IgD-negative memory B cell (primary cell): ENCODE measurements around the gene TMEM63A. TPM values are rescaled to one million over a fixed set of nuclear protein-coding genes. Genes with fewer than 3 reads are reported as not detected.
"Not testable (repeated sequence)": the region's sequence is repeated elsewhere in the genome, so short reads cannot be mapped to it uniquely, and the experiment has no call there.

Source experiments
- H3K27ac Mint-ChIP-seq, 3 donors: one replicate each; pipeline ENCODE4 v1.8.0; 2020 to 2022; ENCODE audit warnings: mild to moderate bottlenecking in 3 of 3, mixed read lengths in 3 of 3, moderate library complexity in 1 of 3
- H3K27me3 Mint-ChIP-seq: one replicate; pipeline ENCODE4 v1.8.0; 2021; ENCODE audit warnings: mixed read lengths
- H3K36me3 Mint-ChIP-seq: one replicate; pipeline ENCODE4 v1.8.0; 2020; ENCODE audit warnings: mild to moderate bottlenecking, mixed read lengths
- H3K4me1 Mint-ChIP-seq, 3 donors: one replicate each; pipeline ENCODE4 v1.8.0; 2020 to 2022; ENCODE audit warnings: mixed read lengths in 3 of 3, mild to moderate bottlenecking in 1 of 3
- H3K4me3 Mint-ChIP-seq, 4 donors: one replicate each; pipeline ENCODE4 v1.8.0; 2020 to 2022; ENCODE audit warnings: mild to moderate bottlenecking in 4 of 4, mixed read lengths in 4 of 4, moderate library complexity in 3 of 4
- H3K9me3 Mint-ChIP-seq, 3 donors: one replicate each; pipeline ENCODE4 v1.8.0; 2020 to 2021; ENCODE audit warnings: mixed read lengths in 3 of 3, mild to moderate bottlenecking in 1 of 3
- polyA plus RNA-seq: library from polyadenylated mRNA; unstranded; fragments of 300-500 nt; fragmentation: Illumina TruSeq; gene quantifications from one replicate; pipeline ENCODE4 v1.2.3, GENCODE V29; 2021

Gene TMEM63A
- polyA plus RNA-seq, 1 donor from 2014 or later: 32.1 TPM

DNA sequence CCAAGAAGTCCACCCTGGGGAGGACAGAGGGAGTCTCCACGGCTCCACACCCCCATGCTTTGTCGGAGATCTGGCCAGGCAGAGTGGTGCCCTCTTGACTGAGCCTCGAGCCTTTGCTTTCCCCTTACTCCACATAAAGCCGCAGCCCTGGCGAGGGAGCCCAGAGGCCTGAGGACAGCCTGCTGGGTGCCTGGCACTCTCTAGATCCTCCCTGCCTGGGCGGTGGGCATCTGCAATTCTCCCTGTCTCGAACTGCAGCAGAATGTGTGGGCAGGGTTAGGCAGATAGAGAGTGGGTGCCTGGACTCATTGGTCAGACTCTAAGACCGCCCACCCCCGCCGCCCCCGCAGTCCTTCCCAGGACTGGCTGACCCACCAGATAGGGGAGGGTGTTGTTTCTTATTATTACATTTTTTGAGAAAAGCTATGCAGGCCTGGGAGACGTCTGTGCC, 58.3 kb downstream of the TMEM63A start:
- no peak overlapping the region for H3K27ac Mint-ChIP-seq
- no peaks in the 10 kb centered on the region for H3K9me3 Mint-ChIP-seq
- H3K4me3 Mint-ChIP-seq: no peak overlapping the region
- H3K4me1 Mint-ChIP-seq: peaks cover 0 to 2% (median 0%) of the 10 kb centered on the region in 3 donors
- peaks cover 2% of the 10 kb centered on the region for H3K36me3 Mint-ChIP-seq
- no peaks in the 10 kb centered on the region for H3K27me3 Mint-ChIP-seq

DNA sequence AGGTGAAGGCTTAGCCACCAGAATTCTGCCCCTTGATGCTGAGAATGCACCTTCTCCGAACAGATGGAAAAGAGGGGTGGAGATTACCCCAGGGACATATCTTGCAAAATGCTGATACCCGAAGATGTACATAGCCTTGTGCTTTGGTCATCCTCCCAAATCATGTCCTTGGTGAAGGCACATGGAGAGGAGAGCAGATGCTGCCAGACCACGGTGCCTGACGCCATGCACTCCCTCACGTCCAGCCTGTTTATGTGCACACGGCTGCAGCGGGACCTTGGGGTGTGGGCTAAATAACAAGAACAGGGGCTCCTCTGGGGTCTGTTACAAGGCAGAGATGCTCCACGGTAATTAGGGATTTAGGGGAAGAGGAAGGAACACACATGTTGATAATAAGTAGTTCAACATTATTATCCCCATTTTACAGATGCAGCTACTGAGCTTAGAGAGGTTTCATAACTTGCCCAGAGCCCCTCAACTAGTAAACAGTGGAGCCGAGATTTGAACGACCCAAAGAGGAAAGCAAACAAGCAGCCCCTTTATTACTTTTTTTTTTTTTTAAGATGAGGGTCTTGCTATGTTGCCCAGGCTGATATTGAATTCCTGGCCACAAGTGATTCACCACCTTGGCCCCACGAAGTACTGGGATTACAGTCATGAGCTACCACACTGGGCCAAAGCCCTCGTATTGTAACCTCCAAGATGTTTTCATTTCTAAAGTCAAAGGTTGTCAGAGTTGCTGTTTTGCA, 59.4 kb downstream of the TMEM63A start:
- Mint-ChIP-seq H3K4me3 (no peak overlapping the region), H3K4me1 (peaks cover 0 to 2% (median 0%) of the 10 kb centered on the region in 3 donors), H3K27ac (no peak overlapping the region), H3K9me3 (no peaks in the 10 kb centered on the region), H3K27me3 (no peaks in the 10 kb centered on the region), H3K36me3 (peaks cover 2% of the 10 kb centered on the region)

DNA sequence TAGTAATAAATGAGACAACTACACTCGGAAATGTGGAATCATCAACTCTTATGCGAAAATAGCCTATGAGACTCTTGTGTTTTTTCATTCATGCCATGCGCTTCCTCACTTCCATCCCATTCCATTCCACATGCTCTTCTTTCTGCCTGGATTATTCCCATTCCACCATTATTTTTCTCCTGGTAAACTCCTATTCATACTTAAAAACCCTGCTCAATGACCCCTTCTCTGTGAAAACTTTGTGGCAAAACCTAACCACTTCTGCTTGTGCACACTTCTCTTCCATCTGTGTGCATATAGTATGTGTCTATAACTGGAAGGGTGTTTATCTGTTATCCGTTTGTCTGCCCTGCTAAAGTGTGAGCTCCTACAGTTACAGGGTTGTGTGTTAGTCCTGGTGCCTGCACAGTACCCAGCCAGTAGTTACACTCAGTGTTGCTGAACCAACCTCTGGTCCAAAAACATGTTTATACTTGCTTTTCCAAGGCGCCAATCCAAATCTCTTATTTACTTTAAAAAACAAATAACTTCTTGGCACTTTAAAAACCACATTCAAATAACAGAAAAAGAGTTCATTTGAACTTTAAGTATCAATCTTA, 61.6 kb downstream of the TMEM63A start:
- no peaks in the 10 kb centered on the region for H3K9me3 Mint-ChIP-seq
- H3K36me3 Mint-ChIP-seq: no peaks in the 10 kb centered on the region
- H3K4me3 Mint-ChIP-seq: no peak overlapping the region
- no peak overlapping the region for H3K27ac Mint-ChIP-seq
- H3K27me3 Mint-ChIP-seq: no peaks in the 10 kb centered on the region
- H3K4me1 Mint-ChIP-seq: peaks cover 0 to 2% (median 0%) of the 10 kb centered on the region in 3 donors

DNA sequence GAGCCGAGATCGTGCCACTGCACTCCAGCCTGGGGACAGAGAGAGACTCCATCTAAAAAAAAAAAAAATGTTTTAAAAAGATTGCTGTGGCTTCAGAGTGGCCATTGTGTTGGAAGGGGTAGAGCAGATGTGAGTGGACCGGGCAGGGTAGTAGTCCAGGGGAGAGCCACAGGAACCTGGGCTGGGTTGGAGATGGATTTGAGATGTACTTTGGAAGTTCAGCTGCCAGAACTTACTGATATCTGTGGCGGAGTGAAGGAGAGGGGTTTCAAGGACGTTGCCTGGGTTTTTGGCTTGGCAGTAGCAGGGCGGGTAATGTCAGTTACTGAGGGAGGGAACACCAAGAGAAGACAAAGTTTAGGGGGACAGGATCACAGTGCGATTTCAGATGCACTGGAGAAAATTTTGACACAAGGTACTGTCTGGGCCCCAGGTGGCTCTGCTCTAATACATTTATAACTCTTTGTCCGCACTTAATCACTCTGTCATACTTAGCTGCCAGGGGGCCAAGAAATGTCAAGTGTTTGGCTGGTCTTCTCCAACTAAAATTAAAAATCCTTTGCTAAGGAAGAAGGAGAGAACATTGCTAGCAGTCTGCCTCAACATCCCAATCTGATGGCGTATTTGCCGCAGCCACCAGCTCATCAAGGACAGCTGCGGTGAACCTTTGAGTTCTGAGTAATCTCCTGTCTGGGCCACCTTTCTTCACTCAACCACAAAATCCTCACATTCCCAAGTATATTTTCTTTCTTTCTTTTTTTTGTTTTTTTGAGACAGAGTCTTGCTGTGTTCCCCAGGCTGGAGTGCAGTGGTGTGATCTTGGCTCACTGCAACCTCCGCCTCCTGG, 62.6 kb downstream of the TMEM63A start:
- no peaks in the 10 kb centered on the region for H3K36me3 Mint-ChIP-seq
- H3K9me3 Mint-ChIP-seq: no peaks in the 10 kb centered on the region
- peaks cover 0 to 2% (median 0%) of the 10 kb centered on the region in 3 donors for H3K4me1 Mint-ChIP-seq
- H3K4me3 Mint-ChIP-seq: no peak overlapping the region
- no peak overlapping the region for H3K27ac Mint-ChIP-seq
- H3K27me3 Mint-ChIP-seq: no peaks in the 10 kb centered on the region

DNA sequence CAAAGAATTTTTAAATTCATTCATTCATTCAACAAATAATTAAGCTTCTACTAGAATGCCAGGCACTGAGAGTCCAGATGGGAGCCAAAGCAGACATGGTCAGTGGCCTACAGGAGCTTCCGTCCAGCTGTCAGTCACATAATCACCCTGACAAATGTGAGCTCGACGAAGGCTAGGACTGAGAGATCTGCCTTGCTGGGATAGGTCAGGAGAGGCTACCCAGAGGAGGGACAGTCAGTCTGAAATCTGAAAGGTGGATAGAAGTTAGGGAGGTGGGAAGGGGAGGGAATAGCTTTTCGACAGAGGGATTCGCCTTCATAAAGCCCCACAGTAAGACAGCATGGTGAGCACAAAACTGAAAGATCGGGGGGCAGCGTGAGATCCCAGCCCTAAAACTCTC, 64.0 kb downstream of the TMEM63A start:
- Mint-ChIP-seq H3K4me3 (no peak overlapping the region), H3K4me1 (peaks cover 0 to 2% (median 0%) of the 10 kb centered on the region in 3 donors), H3K27me3 (no peaks in the 10 kb centered on the region), H3K36me3 (no peaks in the 10 kb centered on the region), H3K27ac (no peak overlapping the region), H3K9me3 (no peaks in the 10 kb centered on the region)

DNA sequence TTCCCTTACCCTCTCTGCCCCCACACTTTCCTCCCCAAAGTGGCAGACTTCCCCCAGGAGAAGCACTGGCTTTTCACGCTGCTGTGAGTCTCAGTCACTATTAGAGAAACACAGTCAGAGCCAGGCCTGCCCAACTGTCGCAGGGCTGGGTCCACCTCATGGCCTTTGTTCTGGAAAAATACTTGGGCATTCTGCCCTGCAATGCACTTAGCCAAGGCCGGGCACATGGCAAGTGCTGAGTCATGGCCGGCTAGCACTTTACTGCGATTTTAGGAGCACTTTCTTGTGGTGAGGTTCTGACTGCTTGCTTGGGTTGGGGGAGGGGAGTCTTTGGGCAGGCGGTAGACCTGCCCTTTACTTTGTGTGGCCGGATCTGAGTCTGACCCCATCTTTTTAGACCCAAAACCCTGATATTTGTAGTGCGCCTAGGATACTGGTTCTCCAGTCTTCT, 64.5 kb downstream of the TMEM63A start:
- no peak overlapping the region for H3K27ac Mint-ChIP-seq
- H3K4me3 Mint-ChIP-seq: no peak overlapping the region
- peaks cover 0 to 2% (median 0%) of the 10 kb centered on the region in 3 donors for H3K4me1 Mint-ChIP-seq
- H3K36me3 Mint-ChIP-seq: no peaks in the 10 kb centered on the region
- no peaks in the 10 kb centered on the region for H3K9me3 Mint-ChIP-seq
- no peaks in the 10 kb centered on the region for H3K27me3 Mint-ChIP-seq

DNA sequence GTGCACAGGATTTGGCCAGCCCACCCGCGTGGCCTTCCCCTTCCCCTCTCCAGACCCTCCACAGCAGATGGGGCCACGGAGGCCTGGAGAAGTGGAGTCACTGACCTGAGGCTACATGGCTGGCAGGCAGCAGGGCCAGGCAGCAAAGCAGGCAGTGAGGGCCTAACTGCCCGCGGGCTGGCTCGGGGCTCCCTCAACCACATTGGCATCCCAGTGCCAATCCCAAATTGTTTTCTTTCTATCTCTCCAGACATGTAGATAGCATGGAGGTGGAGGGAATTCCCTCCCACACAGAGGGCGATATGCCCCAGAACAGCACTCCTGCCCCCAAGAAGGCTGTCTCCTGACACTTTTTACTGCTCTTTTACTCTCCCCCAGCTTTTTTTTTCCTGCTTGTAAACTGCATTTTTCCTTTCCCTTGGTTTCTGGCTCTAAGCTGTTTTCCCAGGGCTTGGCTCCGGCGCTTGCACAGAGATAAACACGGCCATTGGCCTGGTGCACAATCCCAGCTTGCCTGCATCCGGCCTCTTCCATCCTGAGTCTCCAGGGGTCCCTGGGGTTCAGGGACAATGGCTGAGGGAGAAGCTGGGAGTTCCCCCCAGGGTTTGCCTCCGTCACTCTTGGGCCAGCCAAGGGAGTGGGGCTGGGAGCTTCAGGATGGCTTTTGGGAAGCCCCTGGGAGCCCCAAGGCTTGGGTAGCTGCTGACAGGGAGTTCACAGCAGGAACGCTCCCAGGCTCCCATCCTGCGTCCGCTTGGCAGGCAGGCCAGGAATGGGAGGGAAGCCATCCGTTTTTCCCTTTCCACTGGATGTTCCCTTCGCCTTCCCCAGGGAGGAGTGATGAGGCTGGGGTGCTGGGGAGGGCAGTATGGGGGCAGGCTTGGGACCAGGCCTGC, 65.3 kb downstream of the TMEM63A start:
- Mint-ChIP-seq H3K4me1 (peaks cover 0 to 2% (median 0%) of the 10 kb centered on the region in 3 donors), H3K36me3 (no peaks in the 10 kb centered on the region), H3K27ac (peak overlapping the region in 1 of 3 donors; percentile 59), H3K27me3 (no peaks in the 10 kb centered on the region), H3K4me3 (no peak overlapping the region), H3K9me3 (no peaks in the 10 kb centered on the region)

DNA sequence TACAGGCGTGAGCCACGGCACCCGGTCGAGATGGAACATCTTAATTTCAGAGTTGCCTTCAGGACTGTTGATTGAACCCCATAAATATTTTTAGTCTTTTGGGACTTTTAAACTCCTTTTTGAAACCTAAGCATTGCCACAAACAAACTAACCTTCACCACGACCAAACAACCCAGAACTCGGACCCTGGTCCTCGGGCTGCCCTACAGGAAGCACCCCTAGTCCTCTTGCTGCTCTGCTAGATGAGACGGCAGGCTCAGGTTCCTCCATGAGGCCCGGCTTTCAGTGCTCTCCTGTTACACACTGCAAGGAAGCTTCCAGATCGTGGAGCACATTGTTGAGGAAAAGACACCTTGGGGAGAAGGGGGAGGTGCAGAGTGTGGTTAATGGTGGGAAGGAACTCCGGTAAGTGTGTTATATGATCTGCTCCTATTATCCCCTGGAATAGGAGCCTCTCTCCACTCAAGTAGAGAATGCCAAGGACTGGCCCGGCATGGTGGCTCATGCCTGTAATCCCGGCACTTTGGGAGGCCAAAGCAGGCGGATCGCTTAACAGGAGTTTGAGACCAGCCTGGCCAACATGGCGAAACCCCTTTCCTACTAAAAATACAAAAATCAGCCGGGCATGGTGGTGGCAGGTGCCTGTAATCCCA, 66.5 kb downstream of the TMEM63A start:
- H3K9me3 Mint-ChIP-seq: no peaks in the 10 kb centered on the region
- no peak overlapping the region for H3K4me3 Mint-ChIP-seq
- H3K4me1 Mint-ChIP-seq: peaks cover 0 to 2% (median 2%) of the 10 kb centered on the region in 3 donors
- no peaks in the 10 kb centered on the region for H3K27me3 Mint-ChIP-seq
- H3K27ac Mint-ChIP-seq: no peak overlapping the region
- H3K36me3 Mint-ChIP-seq: no peaks in the 10 kb centered on the region

DNA sequence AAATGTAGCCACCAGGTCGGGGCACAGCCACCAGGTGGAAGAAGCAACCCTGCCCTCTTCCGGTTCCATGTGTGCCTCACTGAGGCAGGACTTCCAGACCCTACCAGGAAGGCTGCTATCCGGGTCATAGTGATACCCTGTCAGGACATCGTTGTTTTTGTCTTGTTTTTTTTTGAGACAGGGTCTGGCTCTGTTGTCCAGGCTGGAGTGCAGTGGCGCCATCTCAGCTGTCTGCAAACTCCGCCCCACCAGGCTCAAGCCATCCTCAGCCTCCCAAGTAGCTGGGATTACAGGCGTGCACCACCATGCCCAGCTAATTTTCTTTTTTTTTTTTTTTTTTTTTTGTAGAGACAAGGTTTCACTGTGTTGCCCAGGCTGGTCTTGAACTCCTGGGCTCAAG, 67.1 kb downstream of the TMEM63A start:
- not testable (repeated sequence) for H3K27ac Mint-ChIP-seq, H3K27me3 Mint-ChIP-seq, H3K4me3 Mint-ChIP-seq, H3K4me1 Mint-ChIP-seq, H3K36me3 Mint-ChIP-seq, H3K9me3 Mint-ChIP-seq

DNA sequence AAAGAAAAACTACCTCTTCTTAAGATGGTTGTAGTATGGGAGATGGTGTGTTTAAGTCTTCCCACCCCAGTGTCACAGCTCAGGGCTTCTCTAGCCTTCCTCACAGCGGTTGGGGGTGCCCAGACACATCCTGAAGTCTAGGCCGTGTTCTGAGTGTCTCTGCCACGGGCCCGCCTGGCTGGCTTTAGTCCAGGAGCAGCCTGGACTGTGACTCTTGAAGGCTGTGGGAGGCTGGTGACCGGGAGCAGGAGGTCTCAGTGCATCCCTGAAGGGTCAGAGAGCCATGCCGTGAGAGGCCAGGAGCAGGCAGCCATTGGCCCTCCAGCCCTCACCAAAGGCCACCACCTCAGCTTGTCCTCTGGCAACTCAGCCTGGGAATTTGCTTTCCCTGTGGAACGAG, 67.8 kb downstream of the TMEM63A start:
- Mint-ChIP-seq H3K4me3 (no peak overlapping the region), H3K9me3 (no peaks in the 10 kb centered on the region), H3K4me1 (peaks cover 0 to 8% (median 6%) of the 10 kb centered on the region in 3 donors), H3K27me3 (no peaks in the 10 kb centered on the region), H3K27ac (no peak overlapping the region), H3K36me3 (no peaks in the 10 kb centered on the region)

DNA sequence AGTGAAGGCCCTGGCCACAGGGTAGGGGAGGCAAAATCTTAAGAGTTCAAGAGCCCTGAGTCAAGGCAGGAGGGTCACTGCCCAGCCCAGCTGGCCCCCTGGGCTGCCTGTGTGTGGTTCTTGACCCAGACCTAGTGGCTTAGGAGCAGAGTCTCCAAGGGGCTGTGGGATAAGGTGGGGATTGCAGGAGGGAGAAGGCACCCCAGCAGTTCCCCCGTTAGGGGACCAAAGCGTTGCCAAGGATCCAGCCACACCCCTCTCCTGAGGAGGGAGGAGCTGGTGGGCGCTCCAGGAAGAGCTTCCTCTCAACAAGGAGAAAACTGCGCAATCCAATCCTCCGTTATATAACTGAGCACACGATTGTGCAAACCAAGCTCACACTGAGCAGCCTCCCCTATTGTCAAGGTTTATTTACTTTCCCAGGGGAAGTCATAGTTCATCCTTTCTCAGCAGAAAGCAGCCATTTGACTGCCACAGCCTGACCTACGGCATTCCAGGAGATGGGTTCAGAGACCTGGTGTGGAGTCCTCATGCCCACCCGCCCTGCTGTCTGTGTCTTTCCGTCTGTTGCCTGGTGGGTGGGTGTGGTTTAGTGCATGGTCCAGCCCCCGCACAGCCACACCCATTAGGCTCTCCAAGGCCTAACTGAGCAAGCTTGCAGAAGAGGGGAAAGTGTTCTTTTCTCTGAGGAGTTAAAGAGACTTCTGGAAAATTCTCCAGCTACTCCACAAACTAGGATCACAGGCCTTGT, 68.8 kb downstream of the TMEM63A start:
- Mint-ChIP-seq H3K36me3 (no peaks in the 10 kb centered on the region), H3K4me3 (no peak overlapping the region), H3K27ac (no peak overlapping the region), H3K9me3 (no peaks in the 10 kb centered on the region), H3K27me3 (no peaks in the 10 kb centered on the region), H3K4me1 (peaks cover 0 to 8% (median 6%) of the 10 kb centered on the region in 3 donors)

DNA sequence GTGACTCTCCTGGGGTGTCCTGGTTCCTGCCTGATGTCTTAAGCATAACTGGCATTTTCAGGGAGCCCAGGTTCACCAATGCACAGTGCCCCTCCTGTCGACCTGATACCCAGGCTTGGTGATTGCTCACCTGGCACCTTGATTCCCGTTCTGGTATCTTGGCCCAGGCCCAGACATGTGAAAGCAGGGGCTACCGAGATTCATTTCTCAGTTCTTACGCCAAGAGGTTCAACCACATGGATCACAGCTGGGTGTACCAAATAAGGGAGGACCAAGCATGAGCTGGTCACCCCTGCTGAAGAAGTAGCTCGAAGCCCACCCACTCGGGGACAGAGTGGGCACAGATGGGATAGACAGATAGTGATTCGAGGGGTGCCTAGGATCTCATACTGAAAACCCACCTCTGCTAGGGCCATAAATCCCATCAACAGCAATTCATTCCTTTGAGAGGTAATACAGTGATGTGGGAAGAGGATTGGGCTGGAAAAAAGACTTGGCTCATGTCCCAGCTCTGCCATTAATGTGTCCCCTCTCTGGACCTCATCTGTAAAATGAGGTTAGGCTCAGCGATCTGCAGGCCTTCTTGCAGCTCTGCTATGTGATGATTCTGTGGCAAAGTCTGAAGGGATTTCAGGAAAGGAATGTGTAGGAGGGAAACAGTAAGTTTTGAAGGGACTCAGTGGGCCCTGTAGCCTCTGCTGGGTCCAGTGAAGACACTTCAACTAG, 69.5 kb downstream of the TMEM63A start:
- Mint-ChIP-seq H3K4me3 (no peak overlapping the region), H3K4me1 (peaks cover 0 to 8% (median 6%) of the 10 kb centered on the region in 3 donors), H3K36me3 (no peaks in the 10 kb centered on the region), H3K27me3 (no peaks in the 10 kb centered on the region), H3K27ac (no peak overlapping the region), H3K9me3 (no peaks in the 10 kb centered on the region)
